ENCODE results near the gene OLFML1.

DNA sequence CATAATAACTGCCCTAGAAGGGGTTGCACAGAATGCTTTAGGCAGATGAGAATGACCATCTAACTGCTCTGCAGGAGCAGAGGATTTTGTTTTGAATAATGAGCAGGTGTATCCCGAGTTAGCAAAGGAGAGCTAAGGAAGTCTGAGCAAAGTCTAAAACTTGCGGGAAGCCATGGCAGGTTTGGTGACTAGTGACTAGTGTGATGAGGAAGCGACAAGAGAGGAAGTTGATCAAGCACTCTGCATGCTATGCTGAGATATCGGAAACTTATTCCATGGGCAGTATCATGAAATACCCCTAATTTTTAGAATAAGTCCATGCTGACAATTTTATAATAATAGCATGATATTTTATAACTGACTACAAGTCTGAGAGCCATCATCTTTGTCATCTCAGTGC lies 12.9 kb downstream of the OLFML1 start:
- TF ChIP-seq, protein P1, sequence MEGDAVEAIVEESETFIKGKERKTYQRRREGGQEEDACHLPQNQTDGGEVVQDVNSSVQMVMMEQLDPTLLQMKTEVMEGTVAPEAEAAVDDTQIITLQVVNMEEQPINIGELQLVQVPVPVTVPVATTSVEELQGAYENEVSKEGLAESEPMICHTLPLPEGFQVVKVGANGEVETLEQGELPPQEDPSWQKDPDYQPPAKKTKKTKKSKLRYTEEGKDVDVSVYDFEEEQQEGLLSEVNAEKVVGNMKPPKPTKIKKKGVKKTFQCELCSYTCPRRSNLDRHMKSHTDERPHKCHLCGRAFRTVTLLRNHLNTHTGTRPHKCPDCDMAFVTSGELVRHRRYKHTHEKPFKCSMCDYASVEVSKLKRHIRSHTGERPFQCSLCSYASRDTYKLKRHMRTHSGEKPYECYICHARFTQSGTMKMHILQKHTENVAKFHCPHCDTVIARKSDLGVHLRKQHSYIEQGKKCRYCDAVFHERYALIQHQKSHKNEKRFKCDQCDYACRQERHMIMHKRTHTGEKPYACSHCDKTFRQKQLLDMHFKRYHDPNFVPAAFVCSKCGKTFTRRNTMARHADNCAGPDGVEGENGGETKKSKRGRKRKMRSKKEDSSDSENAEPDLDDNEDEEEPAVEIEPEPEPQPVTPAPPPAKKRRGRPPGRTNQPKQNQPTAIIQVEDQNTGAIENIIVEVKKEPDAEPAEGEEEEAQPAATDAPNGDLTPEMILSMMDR (IDR thresholded peaks at IDR 0.05) = no peak
- no peak for TF ChIP-seq POLR2A (IDR thresholded peaks at IDR 0.05)

Data from right lobe of liver (tissue), 4 donors.